Immature natural killer cell (primary cell): ENCODE measurements around the gene PLA2G4A. TPM values are rescaled to one million over a fixed set of nuclear protein-coding genes. Genes with fewer than 3 reads are reported as not detected.
A peak's percentile ranks its signal among the peaks of the same experiment; 100 is the strongest.

ENCODE experiments used
- DNase-seq, 3 donors: peaks; one replicate each; pipeline ENCODE4 v3.0.0; 2022; ENCODE audit warnings: mixed read lengths in 1 of 3
- H3K27ac Mint-ChIP-seq, 6 donors: one replicate each; pipeline ENCODE4 v1.8.0; 2020; ENCODE audit warnings: mixed read lengths in 6 of 6, mild to moderate bottlenecking in 5 of 6, inconsistent platforms in 4 of 6, moderate library complexity in 3 of 6
- H3K27me3 Mint-ChIP-seq, 3 donors: one replicate each; pipeline ENCODE4 v1.8.0; 2020 to 2021; ENCODE audit warnings: low read depth in 3 of 3, mild to moderate bottlenecking in 3 of 3, mixed read lengths in 3 of 3, moderate library complexity in 3 of 3, inconsistent platforms in 1 of 3
- H3K36me3 Mint-ChIP-seq, 3 donors: one replicate each; pipeline ENCODE4 v1.8.0; 2020; ENCODE audit warnings: mixed read lengths in 3 of 3, inconsistent platforms in 2 of 3, mild to moderate bottlenecking in 2 of 3
- H3K4me1 Mint-ChIP-seq, 2 donors: one replicate each; pipeline ENCODE4 v1.8.0; 2020; ENCODE audit warnings: inconsistent platforms in 2 of 2, mild to moderate bottlenecking in 2 of 2, mixed read lengths in 2 of 2, moderate library complexity in 1 of 2
- H3K4me3 Mint-ChIP-seq, 5 donors: one replicate each; pipeline ENCODE4 v1.8.0; 2020; ENCODE audit warnings: mild to moderate bottlenecking in 5 of 5, mixed read lengths in 5 of 5, inconsistent platforms in 3 of 5, moderate library complexity in 3 of 5
- H3K9me3 Mint-ChIP-seq, 6 donors: one replicate each; pipeline ENCODE4 v1.8.0; 2020; ENCODE audit warnings: mild to moderate bottlenecking in 6 of 6, mixed read lengths in 6 of 6, inconsistent platforms in 4 of 6, moderate library complexity in 3 of 6
- polyA plus RNA-seq, 3 donors: library from polyadenylated mRNA; unstranded; fragments of 300-500 nt; fragmentation: Illumina TruSeq; gene quantifications; one replicate each; pipeline ENCODE4 v1.2.3, GENCODE V29; 2021

Gene PLA2G4A
- polyA plus RNA-seq, 3 donors from 2014 or later = not detected

DNA sequence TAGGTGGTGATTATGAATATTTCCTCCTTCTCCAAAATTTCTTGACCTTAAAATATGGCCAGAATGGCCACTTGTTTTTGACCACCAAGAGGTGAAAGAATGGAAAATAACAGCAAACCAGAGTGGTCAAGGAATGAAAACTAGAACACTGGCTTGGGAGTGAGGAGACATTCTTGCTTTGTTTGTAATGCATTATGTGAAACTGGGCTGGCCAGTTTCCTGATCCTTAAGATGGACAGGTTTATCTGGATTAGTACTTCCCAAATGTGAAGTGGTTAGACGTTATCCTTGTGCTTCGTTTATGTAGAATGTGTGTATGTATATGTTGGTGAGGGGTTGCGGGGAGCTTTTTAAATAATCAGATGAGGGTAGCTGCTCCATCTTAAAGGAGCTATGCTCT lies 12.8 kb downstream of the PLA2G4A start:
- Mint-ChIP-seq H3K36me3 (no peaks in the 10 kb centered on the region), H3K4me1 (no peaks in the 10 kb centered on the region), H3K27me3 (no peaks in the 10 kb centered on the region), H3K9me3 (peaks cover 0 to 18% (median 3%) of the 10 kb centered on the region in 6 donors), H3K4me3 (no peak overlapping the region), H3K27ac (no peak overlapping the region)
- DNase-seq = no peak

- Mint-ChIP-seq H3K27me3 (no peaks in the 10 kb centered on the region), H3K36me3 (no peaks in the 10 kb centered on the region), H3K4me1 (no peaks in the 10 kb centered on the region), H3K4me3 (no peak overlapping the region), H3K9me3 (peaks cover 0 to 11% (median 0%) of the 10 kb centered on the region in 6 donors), H3K27ac (no peak overlapping the region)
- DNase-seq = no peak
These were observed 13.8 kb downstream of the PLA2G4A start for GRCh38 chr1:186842547-186842946.

DNA sequence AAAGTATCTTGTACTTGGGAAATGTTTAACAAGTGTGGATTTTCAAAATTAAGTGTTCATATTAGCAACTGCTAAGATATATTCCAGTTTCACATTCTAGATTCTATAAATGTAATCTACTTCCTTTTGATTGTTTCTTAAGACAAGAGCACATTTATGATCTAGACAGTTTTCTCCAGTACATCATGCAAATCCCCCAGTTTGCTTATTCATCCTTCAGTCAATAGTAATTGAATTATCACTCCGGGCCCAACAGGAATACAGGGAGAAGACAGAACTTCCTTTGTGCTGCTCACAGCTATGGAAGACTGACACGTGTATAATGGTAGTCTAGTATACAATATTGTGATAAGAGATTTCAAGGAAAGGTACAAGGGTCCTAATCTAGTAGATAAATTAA lies 14.5 kb downstream of the PLA2G4A start:
- no peaks in the 10 kb centered on the region for H3K36me3 Mint-ChIP-seq
- no peak overlapping the region for H3K27ac Mint-ChIP-seq
- no peaks in the 10 kb centered on the region for H3K27me3 Mint-ChIP-seq
- no peak for DNase-seq
- no peak overlapping the region for H3K4me3 Mint-ChIP-seq
- H3K4me1 Mint-ChIP-seq = no peaks in the 10 kb centered on the region
- peaks cover 0 to 16% (median 0%) of the 10 kb centered on the region in 6 donors for H3K9me3 Mint-ChIP-seq

DNA sequence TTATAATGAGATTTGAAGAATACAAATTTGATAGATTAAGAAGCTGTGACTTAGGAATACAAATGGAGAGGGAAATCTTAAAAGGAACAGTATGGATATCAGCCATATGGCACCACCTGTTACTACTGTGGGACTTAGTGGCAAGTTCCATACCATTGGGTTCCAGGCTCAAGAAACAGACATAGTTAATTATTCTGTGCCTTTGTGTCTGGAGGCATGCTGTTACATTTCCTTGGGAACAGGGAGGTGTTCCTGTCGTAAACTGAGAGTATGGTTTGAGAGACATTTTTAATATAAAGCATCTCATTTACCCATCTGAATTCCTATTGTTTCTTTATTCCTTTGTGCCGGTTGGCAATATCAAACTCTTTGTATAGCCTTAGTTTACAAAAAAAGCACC lies 15.2 kb downstream of the PLA2G4A start:
- H3K36me3 Mint-ChIP-seq = no peaks in the 10 kb centered on the region
- DNase-seq = no peak
- H3K9me3 Mint-ChIP-seq = peaks cover 0 to 16% (median 0%) of the 10 kb centered on the region in 6 donors
- no peaks in the 10 kb centered on the region for H3K27me3 Mint-ChIP-seq
- H3K27ac Mint-ChIP-seq = no peak overlapping the region
- no peaks in the 10 kb centered on the region for H3K4me1 Mint-ChIP-seq
- H3K4me3 Mint-ChIP-seq = no peak overlapping the region

DNA sequence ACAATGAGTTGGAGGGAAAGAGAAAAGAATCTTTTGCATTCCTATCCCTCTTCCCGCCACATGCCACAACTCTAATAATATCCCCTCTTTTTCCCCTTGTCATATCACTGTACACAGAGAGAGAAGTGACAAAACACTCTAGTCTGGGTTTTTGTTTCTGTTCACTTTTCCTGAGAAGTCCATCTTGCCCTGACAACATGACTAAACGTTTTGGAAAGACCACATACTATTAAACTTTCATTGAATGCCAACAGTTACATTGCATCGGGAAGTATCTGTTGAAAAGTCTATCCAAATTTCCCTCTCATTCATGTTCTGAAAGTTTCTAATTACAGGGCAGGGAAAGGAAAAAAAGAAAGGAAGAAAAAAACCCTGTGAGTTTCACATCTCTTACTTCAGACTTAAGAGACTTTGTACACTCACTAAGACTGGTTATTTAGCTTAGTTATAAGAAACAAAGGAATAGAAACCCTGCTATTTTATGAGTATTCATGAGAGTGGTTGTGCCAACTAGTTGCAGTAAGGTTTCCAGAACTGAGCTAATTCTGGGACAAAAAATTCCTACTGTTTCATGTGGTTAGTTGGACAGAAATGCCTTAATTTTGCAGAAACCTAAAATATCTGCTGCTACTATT lies 16.9 kb downstream of the PLA2G4A start:
- Mint-ChIP-seq H3K9me3 (peaks cover 0 to 20% (median 1%) of the 10 kb centered on the region in 6 donors), H3K27me3 (no peaks in the 10 kb centered on the region), H3K36me3 (peaks cover 0 to 4% (median 0%) of the 10 kb centered on the region in 3 donors), H3K4me3 (no peak overlapping the region), H3K27ac (no peak overlapping the region), H3K4me1 (peaks cover 4 to 7% of the 10 kb centered on the region in 2 donors)
- DNase-seq = no peak

- no peak overlapping the region for H3K27ac Mint-ChIP-seq
- H3K36me3 Mint-ChIP-seq = peaks cover 0 to 4% (median 0%) of the 10 kb centered on the region in 3 donors
- no peak overlapping the region for H3K4me3 Mint-ChIP-seq
- peaks cover 0 to 14% (median 2%) of the 10 kb centered on the region in 6 donors for H3K9me3 Mint-ChIP-seq
- peaks cover 4 to 7% of the 10 kb centered on the region in 2 donors for H3K4me1 Mint-ChIP-seq
- no peak for DNase-seq
- no peaks in the 10 kb centered on the region for H3K27me3 Mint-ChIP-seq
These were observed 19.9 kb downstream of the PLA2G4A start for GRCh38 chr1:186848509-186849130.

DNA sequence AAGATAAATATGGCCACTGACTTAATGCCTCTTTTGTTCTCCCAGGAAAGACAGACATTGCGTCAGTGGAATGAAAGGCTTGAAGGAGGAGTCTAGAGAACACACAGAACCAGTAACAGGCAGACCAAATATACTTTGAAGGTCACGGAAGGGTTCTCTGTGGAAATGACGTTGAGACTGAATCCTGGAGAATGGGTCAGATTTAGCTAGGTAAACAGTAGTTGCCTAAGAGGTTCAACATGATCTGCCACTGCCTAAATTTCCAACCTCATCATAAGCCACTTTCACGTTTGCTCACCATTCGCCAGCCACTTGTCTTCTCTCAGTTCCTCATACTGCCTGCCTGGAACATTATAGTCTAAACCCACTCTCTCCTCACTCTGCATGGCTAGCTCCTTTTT lies 20.5 kb downstream of the PLA2G4A start:
- Mint-ChIP-seq H3K4me1 (peaks cover 4 to 7% of the 10 kb centered on the region in 2 donors), H3K4me3 (no peak overlapping the region), H3K27ac (no peak overlapping the region), H3K36me3 (peaks cover 0 to 4% (median 0%) of the 10 kb centered on the region in 3 donors), H3K9me3 (peaks cover 0 to 14% (median 2%) of the 10 kb centered on the region in 6 donors), H3K27me3 (no peaks in the 10 kb centered on the region)
- no peak for DNase-seq

DNA sequence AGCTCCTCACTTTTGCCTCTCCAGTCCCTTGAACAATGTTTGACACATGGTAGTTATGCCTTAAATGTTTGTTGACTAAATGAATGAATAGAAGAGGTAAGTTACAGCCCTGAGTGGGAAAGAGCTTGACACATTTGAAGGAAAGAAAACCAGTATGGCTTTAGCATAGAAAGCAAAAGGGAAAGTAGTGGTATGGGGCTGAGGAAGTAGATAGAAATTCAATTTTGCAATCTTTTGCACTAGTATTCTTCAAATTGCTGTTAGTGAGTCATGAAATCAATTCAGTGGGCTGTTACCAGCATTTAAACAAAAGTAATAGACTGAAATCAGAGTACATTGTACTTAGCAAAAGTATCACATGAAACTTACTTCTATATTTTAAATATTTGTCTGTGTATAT lies 21.1 kb downstream of the PLA2G4A start:
- H3K36me3 Mint-ChIP-seq = peaks cover 0 to 4% (median 0%) of the 10 kb centered on the region in 3 donors
- H3K9me3 Mint-ChIP-seq = peaks cover 0 to 14% (median 2%) of the 10 kb centered on the region in 6 donors
- no peak overlapping the region for H3K27ac Mint-ChIP-seq
- peaks cover 4 to 7% of the 10 kb centered on the region in 2 donors for H3K4me1 Mint-ChIP-seq
- H3K4me3 Mint-ChIP-seq = no peak overlapping the region
- no peaks in the 10 kb centered on the region for H3K27me3 Mint-ChIP-seq
- no peak for DNase-seq

- H3K27me3 Mint-ChIP-seq = peaks cover 0 to 2% (median 0%) of the 10 kb centered on the region in 3 donors
- peaks cover 0 to 4% (median 0%) of the 10 kb centered on the region in 3 donors for H3K36me3 Mint-ChIP-seq
- H3K27ac Mint-ChIP-seq = no peak overlapping the region
- H3K4me1 Mint-ChIP-seq = peaks cover 4 to 7% of the 10 kb centered on the region in 2 donors
- H3K9me3 Mint-ChIP-seq = peaks cover 0 to 12% (median 5%) of the 10 kb centered on the region in 6 donors
- no peak for DNase-seq
- no peak overlapping the region for H3K4me3 Mint-ChIP-seq
These were observed 25.4 kb downstream of the PLA2G4A start for GRCh38 chr1:186854102-186854501.

DNA sequence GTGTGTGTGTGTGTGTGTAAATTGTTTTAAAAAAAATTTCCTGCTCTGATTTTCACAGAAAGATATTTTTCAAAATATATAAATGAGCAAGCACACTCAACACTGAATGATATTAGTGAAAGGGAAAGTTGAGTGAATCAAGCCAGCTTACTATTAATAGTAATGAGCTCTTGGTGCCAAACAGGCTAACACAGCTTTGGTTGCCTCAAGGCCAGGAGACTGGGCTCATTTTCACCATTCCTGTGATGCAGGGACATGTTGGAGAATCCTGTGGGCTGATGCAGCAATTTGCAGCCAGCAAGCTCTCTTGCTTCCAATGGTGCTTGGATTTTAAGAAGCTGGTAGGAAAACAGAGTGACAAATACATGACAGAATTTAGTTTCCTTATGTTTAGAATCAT lies 30.2 kb downstream of the PLA2G4A start:
- H3K36me3 Mint-ChIP-seq = no peaks in the 10 kb centered on the region
- H3K9me3 Mint-ChIP-seq = peaks cover 0 to 6% (median 3%) of the 10 kb centered on the region in 6 donors
- no peak for DNase-seq
- H3K27ac Mint-ChIP-seq = no peak overlapping the region
- H3K27me3 Mint-ChIP-seq = peaks cover 0 to 2% (median 0%) of the 10 kb centered on the region in 3 donors
- no peaks in the 10 kb centered on the region for H3K4me1 Mint-ChIP-seq
- no peak overlapping the region for H3K4me3 Mint-ChIP-seq

GRCh38 chr1:186859995-186860394 lies 31.2 kb downstream of the PLA2G4A start:
- H3K36me3 Mint-ChIP-seq = no peaks in the 10 kb centered on the region
- DNase-seq = no peak
- H3K4me1 Mint-ChIP-seq = peaks cover 0 to under 1% of the 10 kb centered on the region in 2 donors
- no peak overlapping the region for H3K4me3 Mint-ChIP-seq
- no peak overlapping the region for H3K27ac Mint-ChIP-seq
- H3K9me3 Mint-ChIP-seq = peaks cover 0 to 6% (median 3%) of the 10 kb centered on the region in 6 donors
- peaks cover 0 to 2% (median 0%) of the 10 kb centered on the region in 3 donors for H3K27me3 Mint-ChIP-seq

DNA sequence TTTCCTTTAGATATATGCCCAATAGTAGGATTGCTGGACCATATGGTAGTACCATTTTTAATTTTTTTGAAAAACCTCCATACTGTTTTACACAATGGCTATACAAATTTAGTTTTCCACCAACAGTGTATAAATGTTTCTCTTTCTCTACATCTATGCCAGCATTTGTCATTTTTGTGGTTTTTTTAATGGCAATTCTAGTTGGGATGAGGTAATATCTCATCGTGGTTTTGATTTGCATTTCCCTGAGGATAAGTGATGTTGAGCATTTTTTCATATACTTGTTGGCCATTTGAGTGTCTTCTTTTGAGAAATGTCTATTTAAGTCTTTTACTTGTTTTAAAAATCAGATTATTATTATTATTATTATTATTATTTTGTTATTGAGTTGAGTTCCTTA lies 35.5 kb downstream of the PLA2G4A start:
- Mint-ChIP-seq H3K9me3 (peaks cover 0 to 13% (median 0%) of the 10 kb centered on the region in 6 donors), H3K4me3 (no peak overlapping the region), H3K4me1 (peaks cover 3 to 8% of the 10 kb centered on the region in 2 donors), H3K27ac (no peak overlapping the region), H3K27me3 (peaks cover 0 to 1% (median 0%) of the 10 kb centered on the region in 3 donors), H3K36me3 (no peaks in the 10 kb centered on the region)
- DNase-seq = no peak

DNA sequence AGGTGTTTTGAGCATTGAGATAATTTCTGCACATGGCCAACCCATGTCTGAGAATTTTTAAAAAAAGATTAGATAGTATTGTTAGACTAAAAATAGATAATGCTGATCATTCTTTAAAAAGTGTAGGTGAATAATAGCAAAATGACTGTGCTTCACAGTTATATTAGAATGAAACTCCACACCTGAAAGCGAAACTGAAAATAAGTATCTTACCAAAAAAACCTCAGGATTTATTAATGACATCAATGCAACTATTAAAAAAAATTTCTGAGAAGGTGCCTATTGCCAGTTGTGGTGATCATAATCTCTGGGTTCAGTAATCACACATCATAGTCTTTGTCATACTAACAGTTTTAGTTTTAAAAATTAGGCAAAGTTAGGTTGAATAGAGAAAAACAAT lies 36.5 kb downstream of the PLA2G4A start:
- Mint-ChIP-seq H3K4me1 (peaks cover 3 to 8% of the 10 kb centered on the region in 2 donors), H3K27ac (no peak overlapping the region), H3K27me3 (peaks cover 0 to 3% (median 0%) of the 10 kb centered on the region in 3 donors)

GRCh38 chr1:186865857-186866256 lies 37.1 kb downstream of the PLA2G4A start:
- no peak overlapping the region for H3K27ac Mint-ChIP-seq
- no peak overlapping the region for H3K4me3 Mint-ChIP-seq
- DNase-seq = no peak
- H3K36me3 Mint-ChIP-seq = no peaks in the 10 kb centered on the region
- H3K4me1 Mint-ChIP-seq = peaks cover 3 to 8% of the 10 kb centered on the region in 2 donors
- peaks cover 0 to 3% (median 0%) of the 10 kb centered on the region in 3 donors for H3K27me3 Mint-ChIP-seq
- H3K9me3 Mint-ChIP-seq = peaks cover 0 to 13% (median 0%) of the 10 kb centered on the region in 6 donors

More for the DNA sequence above, 36.5 kb downstream of the PLA2G4A start:
- Mint-ChIP-seq H3K4me3 (peak overlapping the region in 2 of 5 donors; percentile 1 to 30), H3K36me3 (no peaks in the 10 kb centered on the region), H3K9me3 (peaks cover 0 to 13% (median 0%) of the 10 kb centered on the region in 6 donors)
- peak in 2 of 3 donors; percentile 10 to 14 for DNase-seq
